WI38 (cell line): ENCODE data around the gene ZNF341.
A peak's percentile ranks its signal among the peaks of the same experiment; 100 is the strongest.

Experiments
- H3K4me3 ChIP-seq: 2 replicates; pipeline ENCODE4 v1.5.1; 2011; ENCODE audit warnings: low read depth, mild to moderate bottlenecking, control low read depth, low read length
- CTCF ChIP-seq: IDR thresholded peaks from 2 replicates; pipeline ENCODE4 v1.5.1; 2012; ENCODE audit warnings: low read depth, mild to moderate bottlenecking, control low read depth, low read length

ZNF341 gene

GRCh38 chr20:33716498-33716897 lies 15.3 kb upstream of the ZNF341 start:
- no peak for TF ChIP-seq CTCF
- H3K4me3 ChIP-seq: no peak overlapping the region

GRCh38 chr20:33719277-33719988 lies 12.4 kb upstream of the ZNF341 start:
- peak overlapping the region; percentile 80 for H3K4me3 ChIP-seq

GRCh38 chr20:33719989-33720709 lies 11.6 kb upstream of the ZNF341 start, which contains the start of gene PXMP4:
TSS of gene PXMP4 (minus strand) at chr20:33720310. CDS start at chr20:33720207, 103 bp downstream.
- H3K4me3 ChIP-seq: peak within 1 kb of the TSS; percentile 80
- no peak for TF ChIP-seq CTCF

More at GRCh38 chr20:33719277-33719988, 12.4 kb upstream of the ZNF341 start:
- TF ChIP-seq CTCF: no peak

GRCh38 chr20:33721391-33722140 lies 10.2 kb upstream of the ZNF341 start:
- no peak for TF ChIP-seq CTCF
- H3K4me3 ChIP-seq: no peak overlapping the region

GRCh38 chr20:33724439-33725094 lies 7.2 kb upstream of the ZNF341 start:
- no peak overlapping the region for H3K4me3 ChIP-seq

More at GRCh38 chr20:33724439-33725094, 7.2 kb upstream of the ZNF341 start:
- TF ChIP-seq CTCF: no peak
